Ovary (tissue), 9 donors: ENCODE results near the gene DPP4. TPM values are rescaled to one million over a fixed set of nuclear protein-coding genes. Genes with fewer than 3 reads are reported as not detected.

ENCODE experiments used
- DNase-seq, 5 donors: peaks; one replicate each; pipeline ENCODE4 v3.0.0-alpha.2; 2019 to 2020
- H3K27ac ChIP-seq, 2 donors: fragments of 200-600 bp; one replicate each; pipeline versions ENCODE4 v1.5.1 to v1.8.0; 2019 to 2022
- H3K27me3 ChIP-seq: fragments of 200-600 bp; one replicate; pipeline ENCODE4 v1.8.0; 2022
- H3K36me3 ChIP-seq: fragments of 200-600 bp; sonication (generic); one replicate; pipeline ENCODE4 v1.5.1; 2019
- H3K4me1 ChIP-seq: one replicate; pipeline ENCODE4 v1.8.1; 2013; ENCODE audit warnings: mild to moderate bottlenecking, moderate library complexity; ENCODE audit not compliant: insufficient read depth
- H3K4me3 ChIP-seq: fragments of 200-600 bp; sonication (generic); one replicate; pipeline ENCODE4 v1.5.1; 2017
- H3K9me3 ChIP-seq, 2 donors: fragments of 200-600 bp in 1 of 2; sonication (generic) in 1 of 2; one replicate each; pipeline versions ENCODE4 v1.5.1 to v1.8.1; 2013 to 2019; ENCODE audit warnings: mild to moderate bottlenecking in 1 of 2, moderate library complexity in 1 of 2
- CTCF ChIP-seq, 3 donors: fragments of 450-650 bp in 2 of 3; fragments of 200-600 bp in 1 of 3; IDR thresholded peaks; one replicate each; pipeline versions ENCODE4 v1.5.1 to v1.8.0; 2016 to 2022; ENCODE audit warnings: antibody characterized with exemption in 3 of 3, mild to moderate bottlenecking in 1 of 3
- EP300 ChIP-seq: sonication (generic); formaldehyde crosslinking; IDR thresholded peaks from one replicate; pipeline ENCODE4 v1.6.1; 2017; ENCODE audit warnings: antibody characterized with exemption
- POLR2A ChIP-seq: fragments of 450-650 bp; IDR thresholded peaks from one replicate; pipeline ENCODE4 v1.6.1; 2017; ENCODE audit warnings: antibody characterized with exemption, mild to moderate bottlenecking, moderate library complexity
- WGBS, 3 donors: extraction: QIAGEN DNeasy Blood & Tissue Kit in 1 of 3; methylation state at CpG; one replicate each; pipeline versions ENCODE4 v1.1.5 to v1.1.7; 2013 to 2017; 5-methylcytosine and 5-hydroxymethylcytosine counted together
- intact Hi-C, 4 donors: fragments of 100-400 bp; cut with DNase I; formaldehyde crosslinking; loops; one replicate each; pipeline versions ENCODE4 v1.11.0 to v1.15.1; 2022 to 2023
- polyA plus RNA-seq, 2 donors: library from polyadenylated mRNA; stranded (reverse); fragments of 200-250 nt in 1 of 2; fragments of 350-450 nt in 1 of 2; fragmentation: Illumina TruSeq in 1 of 2; extraction: RNeasy Lipid Tissue Mini Kit (QIAGEN cat#74804) in 1 of 2; gene quantifications; one replicate each; pipeline ENCODE4 v1.2.3, GENCODE V29; 2013 to 2014
- total RNA-seq, 7 donors: library from RNA; depleted of rRNA in 2 of 7; stranded (reverse); fragments of >200 nt in 2 of 7; fragmentation: NEBNext Ultra II Directional in 3 of 7; extraction: Animal tissue kit (Norgen Biotek cat#: 25700) in 3 of 7; gene quantifications; one replicate each; pipeline versions ENCODE4 v1.1.0 to v1.2.4, GENCODE V29; 2016 to 2023
- donor health status: DM: no; HTN: no; CAD: no; lungs with moderate emphysema.
- donor health status: DM: no; HTN: no; CAD: no.
- donor health status: Bipolar disorder and iron deficiency.
- donor health status: DM: yes; HTN: yes; CAD: no.
- donor health status: DM: no; HTN: no; CAD: no.
- donor health status: DM: yes; HTN: yes; CAD: no.

The DPP4 gene
- total and polyA plus RNA-seq, 9 donors, result 0.71 to 46.6 (median 3.7) TPM

GRCh38 chr2:162058973-162059668, 14.9 kb downstream of the DPP4 start:
- H3K9me3 ChIP-seq, result no peaks in the 10 kb centered on the region
- H3K36me3 ChIP-seq, result no peaks in the 10 kb centered on the region
- no peak overlapping the region for H3K27ac ChIP-seq
- H3K4me1 ChIP-seq, result no peaks in the 10 kb centered on the region
- DNase-seq, result no peak
- intact Hi-C loops, result no loop called here
- H3K4me3 ChIP-seq, result no peak overlapping the region
- WGBS, 3 donors, result 88 to 89% (median 89%) methylated on average over 8 of the region's 8 CpGs
- H3K27me3 ChIP-seq, result no peaks in the 10 kb centered on the region
- TF ChIP-seq CTCF (IDR thresholded peaks at IDR 0.05) (no peak), EP300 (no peak), POLR2A (no peak)

GRCh38 chr2:162057426-162057825, 16.6 kb downstream of the DPP4 start:
- H3K4me3 ChIP-seq, result no peak overlapping the region
- H3K4me1 ChIP-seq, result peaks cover 3% of the 10 kb centered on the region
- H3K27me3 ChIP-seq, result no peaks in the 10 kb centered on the region
- H3K9me3 ChIP-seq, result no peaks in the 10 kb centered on the region
- H3K36me3 ChIP-seq, result no peaks in the 10 kb centered on the region
- 88 to 93% (median 90%) methylated on average over 1 of the region's 1 CpG for WGBS, 3 donors
- no peak for DNase-seq
- H3K27ac ChIP-seq, result no peak overlapping the region
- intact Hi-C loops, result no loop called here
- TF ChIP-seq EP300 (no peak), POLR2A (no peak), CTCF (IDR thresholded peaks at IDR 0.05) (no peak)

- no peaks in the 10 kb centered on the region for H3K9me3 ChIP-seq
These were observed 17.1 kb downstream of the DPP4 start for GRCh38 chr2:162056796-162057399.

GRCh38 chr2:162053808-162054155, 20.2 kb downstream of the DPP4 start:
- Histone ChIP-seq H3K4me3 (no peak overlapping the region), H3K27ac (no peak overlapping the region), H3K4me1 (peaks cover 3% of the 10 kb centered on the region), H3K36me3 (no peaks in the 10 kb centered on the region), H3K27me3 (no peaks in the 10 kb centered on the region), H3K9me3 (no peaks in the 10 kb centered on the region)
- TF ChIP-seq POLR2A (no peak), CTCF (IDR thresholded peaks at IDR 0.05) (no peak), EP300 (no peak)
- no peak for DNase-seq
- intact Hi-C loops, result no loop called here
- WGBS, 3 donors, result 98 to 100% (median 99%) methylated on average over 4 of the region's 4 CpGs

More at GRCh38 chr2:162056796-162057399, 17.1 kb downstream of the DPP4 start:
- TF ChIP-seq CTCF (IDR thresholded peaks at IDR 0.05), result no peak
- TF ChIP-seq POLR2A, result no peak
- no peak for TF ChIP-seq EP300
- Histone ChIP-seq H3K4me3 (no peak overlapping the region), H3K36me3 (no peaks in the 10 kb centered on the region), H3K27me3 (no peaks in the 10 kb centered on the region), H3K27ac (no peak overlapping the region), H3K4me1 (peaks cover 3% of the 10 kb centered on the region)
- WGBS, 3 donors, result 65 to 100% (median 88%) methylated on average over 1 to 2 of the region's 2 CpGs
- intact Hi-C loops, result no loop called here
- no peak for DNase-seq
